Left hindlimb (tissue), 1 donor: Measurements from ENCODE around the gene DDX54.
"Not testable (repeated sequence)": the region's sequence is repeated elsewhere in the genome, so short reads cannot be mapped to it uniquely, and the experiment has no call there.

Experiments
- DNase-seq: peaks from one replicate; pipeline ENCODE4 v3.0.0-alpha.2; 2018

DDX54 gene

GRCh38 chr12:113220593-113221180 lies 35.4 kb upstream of the DDX54 start:
- no peak for DNase-seq

- DNase-seq: no peak
Measured at GRCh38 chr12:113216027-113216426, 30.7 kb upstream of the DDX54 start.

GRCh38 chr12:113214895-113215400 lies 29.7 kb upstream of the DDX54 start:
- DNase-seq: no peak

GRCh38 chr12:113211160-113211559 lies 25.9 kb upstream of the DDX54 start:
- no peak for DNase-seq

DNA sequence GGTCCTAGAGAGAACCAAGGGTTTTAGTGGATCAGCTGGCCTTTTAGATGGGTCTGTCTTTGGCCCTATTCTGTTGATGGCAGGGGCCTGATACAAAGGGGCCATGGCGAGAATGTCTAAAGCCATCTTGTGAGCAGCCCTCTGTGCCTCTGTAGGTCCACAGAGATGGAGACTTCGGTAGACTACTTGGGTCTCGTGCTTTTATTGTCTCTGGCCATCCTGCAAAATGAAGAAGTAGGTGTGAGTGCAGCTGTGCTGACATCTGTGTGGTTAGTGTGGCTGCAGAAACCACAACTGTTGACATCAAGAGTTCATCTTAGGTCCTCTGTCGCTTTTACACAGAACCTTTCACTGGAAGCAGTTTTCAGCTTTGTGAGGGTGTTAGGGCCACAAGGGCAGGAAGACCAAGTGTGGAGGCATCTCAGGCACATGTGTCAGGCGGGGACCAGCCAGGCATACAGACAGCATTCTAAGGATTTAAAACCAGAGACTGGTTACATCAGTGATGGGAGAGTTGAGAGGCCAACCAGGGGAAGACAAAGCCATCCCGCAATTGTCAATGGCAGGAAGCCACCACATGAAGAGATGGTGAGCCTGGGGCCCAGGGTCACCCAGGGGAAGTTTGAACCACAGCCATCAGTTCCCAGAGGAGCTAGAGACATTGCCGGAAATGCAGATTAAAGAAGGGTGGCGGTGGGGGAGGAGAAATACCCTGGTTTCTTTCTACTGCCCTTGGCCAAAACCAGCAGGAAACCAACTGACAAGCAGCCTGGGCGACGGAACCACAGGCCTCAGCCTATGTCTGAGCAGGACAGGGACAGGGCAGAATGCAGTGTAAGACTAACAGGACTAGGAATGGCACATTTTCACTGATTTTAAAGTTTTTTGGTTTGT lies 23.0 kb upstream of the DDX54 start:
- DNase-seq: peak; percentile 71

GRCh38 chr12:113207613-113208040 lies 22.3 kb upstream of the DDX54 start:
- no peak for DNase-seq

- not testable (repeated sequence) for DNase-seq
Measured at GRCh38 chr12:113206802-113207201, 21.5 kb upstream of the DDX54 start.

DNA sequence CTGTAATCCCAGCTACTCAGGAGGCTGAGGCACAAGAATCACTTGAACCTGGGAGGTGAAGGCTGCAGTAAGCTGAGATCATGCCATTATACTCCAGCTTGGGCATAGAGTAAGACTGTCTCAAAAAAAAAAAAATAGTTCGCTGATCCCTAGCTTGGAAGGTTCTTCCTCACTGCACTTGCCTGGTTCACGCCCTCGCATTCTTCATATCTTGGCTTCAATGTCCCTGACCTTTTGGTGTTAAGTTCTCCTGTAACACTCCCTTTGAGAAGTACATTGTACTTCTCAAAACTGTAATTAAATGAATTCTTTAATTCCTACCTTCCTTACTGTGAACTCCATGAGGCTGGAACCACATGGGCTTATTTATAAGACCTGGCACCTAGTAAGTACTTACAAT lies 19.5 kb upstream of the DDX54 start:
- DNase-seq: no peak

GRCh38 chr12:113203852-113204760 lies 18.8 kb upstream of the DDX54 start:
- no peak for DNase-seq

DNA sequence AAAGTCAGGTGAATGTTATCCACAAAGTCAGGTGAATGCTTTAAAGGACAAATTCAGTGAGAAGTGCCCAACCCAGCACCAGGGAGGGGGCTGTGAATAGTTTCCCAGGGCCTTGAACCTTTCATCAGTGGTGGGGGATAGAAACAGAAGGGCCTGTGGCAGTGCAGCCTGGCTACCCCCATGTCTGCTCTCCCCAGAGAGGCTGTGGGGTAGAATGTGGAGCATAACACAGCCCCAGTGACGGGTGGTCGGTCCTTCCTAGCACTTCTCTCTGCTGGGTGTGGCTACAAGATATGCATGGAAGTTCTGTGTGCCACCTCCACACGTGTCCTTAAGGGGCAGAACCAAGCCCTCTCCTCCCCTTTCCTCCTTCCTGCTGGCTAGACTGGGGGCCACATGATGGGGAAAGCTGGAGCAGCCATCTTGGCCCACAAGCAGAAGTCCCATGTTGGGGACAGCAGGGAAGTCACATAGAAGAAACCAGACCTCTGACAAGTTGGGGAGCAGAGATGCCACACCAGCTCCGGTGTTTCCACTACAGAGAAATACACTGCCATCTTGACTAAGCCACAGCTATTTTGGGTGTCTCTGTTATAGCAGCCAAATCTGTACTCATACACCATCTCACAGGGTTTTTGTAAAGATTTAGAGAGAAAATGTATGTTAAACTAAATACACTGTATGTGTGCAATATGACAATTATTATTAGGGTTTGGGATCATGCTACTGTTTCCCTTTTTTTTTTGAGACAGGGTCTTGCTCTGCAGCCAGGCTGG lies 17.2 kb upstream of the DDX54 start:
- no peak for DNase-seq

DNA sequence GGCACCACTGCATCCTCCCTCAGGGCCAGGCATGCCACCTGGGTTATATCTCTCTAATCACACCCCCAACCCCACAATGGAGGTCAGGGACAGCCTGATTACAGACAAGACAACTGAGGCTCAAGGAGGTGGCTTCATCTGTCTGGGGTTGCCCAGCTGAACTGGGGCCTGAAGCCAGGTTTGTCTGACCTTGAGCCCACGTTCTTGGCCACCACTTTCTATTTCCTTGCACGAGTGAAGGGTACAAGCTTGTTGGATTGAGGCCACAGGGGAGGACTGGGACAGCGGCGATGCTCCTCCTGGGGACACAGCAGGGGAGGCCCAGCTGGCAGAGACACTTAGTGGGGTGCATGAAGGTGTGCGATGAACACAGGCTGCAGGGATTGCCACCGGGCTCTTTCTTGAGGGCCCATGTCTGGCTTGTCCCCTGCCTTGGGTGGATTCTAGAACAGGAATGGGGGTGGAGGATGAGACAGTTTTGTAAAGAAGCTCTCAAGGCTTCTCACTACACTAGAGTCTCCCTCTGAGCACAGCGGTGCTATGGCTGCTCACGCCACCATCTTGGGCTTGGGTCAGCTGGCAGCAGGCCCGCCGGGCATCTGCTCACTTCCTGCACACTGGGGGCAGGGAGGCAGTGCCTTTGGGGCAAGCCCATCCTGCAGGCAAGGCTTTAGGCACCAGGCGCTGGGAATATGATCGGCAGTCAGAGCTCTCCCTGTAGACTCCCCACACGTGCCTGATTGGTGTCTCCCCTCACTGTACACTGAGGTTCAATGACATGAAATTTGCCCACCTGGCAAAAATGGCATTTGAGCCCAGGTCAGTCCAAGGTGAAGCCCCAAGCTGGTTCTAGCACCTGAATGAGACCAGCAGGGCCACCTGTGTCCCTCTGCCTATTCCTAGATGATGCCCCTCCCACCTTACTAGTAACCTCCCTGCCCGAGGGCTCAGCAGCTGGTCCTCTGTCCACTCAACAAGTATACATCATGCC lies 16.2 kb upstream of the DDX54 start:
- no peak for DNase-seq

DNA sequence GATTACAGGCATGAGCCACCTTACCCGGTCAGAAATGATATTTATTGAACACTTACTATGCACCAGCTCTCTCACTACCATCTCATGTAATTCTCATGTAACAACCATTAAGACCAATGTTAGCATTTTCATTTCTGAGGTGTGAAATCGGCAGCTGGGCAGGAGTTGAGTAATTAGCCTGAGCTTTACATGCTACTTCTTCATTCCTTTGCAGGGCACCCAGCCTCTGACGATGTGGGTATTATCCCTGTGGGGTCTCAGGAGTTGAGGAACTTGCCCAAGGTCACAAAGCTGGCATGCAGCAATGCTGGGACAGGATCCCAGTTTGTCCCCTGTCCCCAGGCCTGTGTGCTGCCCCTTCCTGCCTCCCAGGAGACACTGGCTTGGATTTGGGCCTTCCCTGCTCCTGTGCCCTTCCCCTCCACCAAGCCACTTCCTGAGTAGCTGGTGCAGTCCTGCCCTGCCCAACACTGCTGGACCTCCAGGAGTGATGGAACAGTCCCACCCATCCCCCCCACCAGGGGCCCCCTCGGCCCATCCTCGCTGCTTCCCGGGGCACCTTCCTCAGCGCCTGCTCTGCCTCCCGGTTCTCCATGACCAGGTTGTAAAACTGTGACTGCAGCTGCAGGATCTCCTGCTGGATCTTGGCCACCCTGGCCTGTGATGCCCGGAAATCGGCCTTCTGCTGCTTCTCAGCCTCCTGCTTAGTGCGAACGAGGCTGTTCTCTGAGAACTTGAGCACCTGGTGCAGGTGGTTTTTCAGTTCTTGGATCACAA lies 14.9 kb upstream of the DDX54 start:
- DNase-seq: no peak

DNA sequence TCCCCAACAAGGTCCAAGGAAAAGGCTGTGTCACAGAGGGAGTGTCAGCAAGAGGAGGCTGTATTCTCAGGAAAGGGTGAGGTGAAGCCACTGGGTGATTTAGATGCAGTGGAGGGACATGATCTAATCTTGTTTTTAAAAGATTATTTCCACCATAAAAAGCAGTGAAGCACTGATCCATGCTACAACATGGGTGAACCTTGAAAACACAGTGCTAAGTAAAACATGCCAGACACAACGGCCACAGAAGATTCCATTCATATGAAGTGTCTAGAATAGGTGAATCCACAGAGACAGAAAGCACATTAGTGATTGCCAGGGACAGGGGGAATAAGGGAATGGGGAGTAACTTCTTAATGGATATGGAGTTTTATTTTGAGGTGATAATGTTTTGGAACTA lies 13.0 kb upstream of the DDX54 start:
- no peak for DNase-seq

GRCh38 chr12:113197518-113198077 lies 12.3 kb upstream of the DDX54 start:
- no peak for DNase-seq

GRCh38 chr12:113196990-113197389 lies 11.7 kb upstream of the DDX54 start:
- peak; percentile 69 for DNase-seq

GRCh38 chr12:113196582-113196981 lies 11.3 kb upstream of the DDX54 start:
- DNase-seq: no peak

DNA sequence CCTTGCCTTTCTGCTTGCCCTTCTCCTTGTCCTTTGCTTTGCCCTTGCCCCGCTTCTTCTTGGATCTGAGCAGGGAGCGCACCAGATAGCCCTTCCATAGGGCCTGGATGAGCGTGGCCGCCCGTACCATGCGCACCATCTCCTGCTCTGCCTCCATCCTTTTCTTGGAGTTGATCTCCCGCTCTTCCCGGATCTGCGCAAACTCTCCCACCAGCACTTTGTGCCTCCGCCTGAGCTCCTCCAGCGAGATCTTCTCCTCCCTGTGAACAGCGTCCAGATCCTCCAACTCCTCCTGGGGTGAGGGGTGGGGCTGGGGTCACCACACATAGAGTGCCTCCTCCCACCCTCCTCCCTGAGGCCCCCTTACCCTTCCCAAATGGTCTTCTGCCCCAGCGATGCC lies 10.3 kb upstream of the DDX54 start:
- DNase-seq: no peak

GRCh38 chr12:113194971-113195391 lies 9.7 kb upstream of the DDX54 start:
- no peak for DNase-seq

DNA sequence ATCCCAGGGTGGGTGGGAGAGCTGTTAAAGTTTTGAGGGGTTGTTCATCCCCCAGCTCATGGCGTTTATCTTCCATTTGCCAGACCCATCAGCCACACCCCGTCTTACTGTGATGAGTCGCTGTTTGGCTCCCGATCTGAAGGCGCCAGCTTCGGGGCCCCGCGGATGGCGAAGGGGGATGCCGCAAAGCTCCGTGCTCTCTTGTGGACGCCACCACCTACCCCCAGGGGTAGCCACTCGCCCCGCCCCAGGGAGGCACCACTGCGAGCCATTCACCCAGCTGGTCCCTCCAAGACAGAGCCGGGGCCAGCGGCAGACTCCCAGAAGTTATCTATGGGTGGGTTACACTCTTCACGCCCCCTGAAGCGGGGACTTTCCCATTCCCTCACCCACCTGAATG lies 5.9 kb upstream of the DDX54 start:
- DNase-seq: no peak

- no peak for DNase-seq
Measured at GRCh38 chr12:113190761-113191160, 5.5 kb upstream of the DDX54 start.
